IMR-90 (cell line): Measurements from ENCODE around the gene FES. TPM values are rescaled to one million over a fixed set of nuclear protein-coding genes. Genes with fewer than 3 reads are reported as not detected.

Source experiments
- ATAC-seq: fragments of 200-7000 bp; cut with Tn5 transposase; 2 replicates; pipeline ENCODE4 v1.9.1; 2020; ENCODE audit warnings: low read depth, mild to moderate bottlenecking, moderate library complexity
- BruUV-seq: library from RNA; stranded (reverse); fragments of 400-500 nt; replicated peaks from 2 replicates; lab custom pipeline; 2021; lab: Mats Ljungman, UMichigan
- CTCF ChIA-PET: fragments of 300-600 bp; formaldehyde crosslinking; extraction: SDS; loops from one replicate; lab custom pipeline; 2021; ENCODE audit warnings: antibody characterized with exemption; lab: Yijun Ruan, JAX
- POLR2A ChIA-PET: fragments of 300-600 bp; sonication (Branson Sonifier 250); formaldehyde crosslinking; loops from one replicate; lab custom pipeline; 2022; ENCODE audit warnings: antibody characterized with exemption; ENCODE audit not compliant: unreplicated experiment; lab: Charles Lee
- DNase-seq: peaks from one replicate; pipeline ENCODE4 v3.0.0; 2013
- H2AFZ ChIP-seq: replicated peaks from 2 replicates; pipeline ENCODE3; 2013; ENCODE audit warnings: low read length, mild to moderate bottlenecking; ENCODE audit not compliant: poor library complexity
- H2AK5ac ChIP-seq: 2 replicates; pipeline ENCODE4 v1.6.1; 2013; ENCODE audit warnings: low read depth, low read length, inconsistent platforms
- H2AK9ac ChIP-seq: replicated peaks from 2 replicates; pipeline ENCODE3; 2013; ENCODE audit warnings: mild to moderate bottlenecking, low read depth, low read length, moderate library complexity; ENCODE audit not compliant: poor library complexity
- H2BK120ac ChIP-seq: 2 replicates; pipeline ENCODE4 v1.6.1; 2013; ENCODE audit warnings: low read depth, low read length, inconsistent platforms
- H2BK15ac ChIP-seq: 3 replicates; pipeline ENCODE4 v1.6.1; 2013; ENCODE audit warnings: low read depth, low read length, inconsistent platforms
- H2BK20ac ChIP-seq: 2 replicates; pipeline ENCODE4 v1.6.1; 2013; ENCODE audit warnings: low read depth, mild to moderate bottlenecking, inconsistent platforms, low read length, moderate library complexity
- H2BK5ac ChIP-seq: 2 replicates; pipeline ENCODE4 v1.6.1; 2013; ENCODE audit warnings: mild to moderate bottlenecking, low read depth, low read length, inconsistent platforms; ENCODE audit not compliant: poor library complexity, severe bottlenecking
- H3K14ac ChIP-seq: replicated peaks from 2 replicates; pipeline ENCODE4 v1.6.1; 2013; ENCODE audit warnings: low read depth, low read length, inconsistent platforms
- H3K18ac ChIP-seq: 2 replicates; pipeline ENCODE4 v1.6.1; 2013; ENCODE audit warnings: low read depth, low read length, control low read depth
- H3K23ac ChIP-seq: 2 replicates; pipeline ENCODE4 v1.6.1; 2013; ENCODE audit warnings: low read depth, low read length, inconsistent platforms
- H3K27ac ChIP-seq: 2 replicates; pipeline ENCODE4 v1.5.1; 2013; ENCODE audit warnings: mild to moderate bottlenecking, control low read depth, low read length; ENCODE audit not compliant: insufficient read depth
- H3K27me3 ChIP-seq: 2 replicates; pipeline ENCODE4 v1.6.1; 2013; ENCODE audit warnings: low read length; ENCODE audit not compliant: control insufficient read depth, insufficient read depth
- H3K36me3 ChIP-seq: 2 replicates; pipeline ENCODE4 v1.6.1; 2013; ENCODE audit warnings: low read length, mixed read lengths; ENCODE audit not compliant: control insufficient read depth, insufficient read depth
- H3K4ac ChIP-seq: 2 replicates; pipeline ENCODE4 v1.6.1; 2013; ENCODE audit warnings: low read depth, low read length, inconsistent platforms
- H3K4me1 ChIP-seq: 2 replicates; pipeline ENCODE4 v1.6.1; 2013; ENCODE audit warnings: low read length, mixed read lengths; ENCODE audit not compliant: control insufficient read depth, insufficient read depth
- H3K4me2 ChIP-seq: 2 replicates; pipeline ENCODE4 v1.6.1; 2013; ENCODE audit warnings: low read depth, mild to moderate bottlenecking, control low read depth, low read length, moderate library complexity
- H3K4me3 ChIP-seq: 2 replicates; pipeline ENCODE4 v1.5.1; 2013; ENCODE audit warnings: low read depth, mild to moderate bottlenecking, control low read depth, low read length, moderate library complexity; ENCODE audit not compliant: insufficient read depth
- H3K56ac ChIP-seq: 2 replicates; pipeline ENCODE4 v1.6.1; 2013; ENCODE audit warnings: low read length, inconsistent platforms; ENCODE audit not compliant: insufficient read depth; ENCODE audit errors: extremely low read depth
- H3K79me1 ChIP-seq, 2 experiments: 2 replicates each; pipeline ENCODE4 v1.6.1; 2013; ENCODE audit warnings: low read length in 2 of 2, inconsistent platforms in 1 of 2, low read depth in 1 of 2
- H3K9ac ChIP-seq: 2 replicates; pipeline ENCODE4 v1.6.1; 2013; ENCODE audit warnings: low read depth, low read length, control low read depth
- H3K9me1 ChIP-seq: 2 replicates; pipeline ENCODE4 v1.6.1; 2013; ENCODE audit warnings: low read length, inconsistent platforms; ENCODE audit not compliant: insufficient read depth
- H3K9me3 ChIP-seq: 2 replicates; pipeline ENCODE4 v1.6.1; 2013; ENCODE audit warnings: low read length; ENCODE audit not compliant: control insufficient read depth, insufficient read depth
- H4K20me1 ChIP-seq: 2 replicates; pipeline ENCODE4 v1.6.1; 2013; ENCODE audit warnings: low read length, inconsistent platforms; ENCODE audit not compliant: insufficient read depth
- H4K5ac ChIP-seq: 2 replicates; pipeline ENCODE4 v1.6.1; 2013; ENCODE audit warnings: mild to moderate bottlenecking, low read depth, low read length, control low read depth
- H4K8ac ChIP-seq, 2 experiments: 2 replicates each; pipeline ENCODE4 v1.6.1; 2013; ENCODE audit warnings: low read depth in 2 of 2, low read length in 2 of 2, control low read depth in 1 of 2, inconsistent platforms in 1 of 2
- H4K91ac ChIP-seq: 2 replicates; pipeline ENCODE4 v1.6.1; 2013; ENCODE audit warnings: low read depth, low read length, inconsistent platforms; ENCODE audit not compliant: insufficient read depth
- CHD1 ChIP-seq: IDR thresholded peaks from 2 replicates; pipeline ENCODE4 v1.6.1; 2012; ENCODE audit warnings: low read depth, low read length, improper control_type of control experiment
- MAZ ChIP-seq: IDR thresholded peaks from 2 replicates; pipeline ENCODE4 v1.6.1; 2012; ENCODE audit warnings: low read depth, mild to moderate bottlenecking, low read length, improper control_type of control experiment, moderate library complexity, borderline replicate concordance
- MXI1 ChIP-seq: IDR thresholded peaks from 2 replicates; pipeline ENCODE4 v1.6.1; 2012; ENCODE audit warnings: low read depth, mild to moderate bottlenecking, low read length, moderate library complexity, borderline replicate concordance
- NFE2L2 ChIP-seq: fragments of 150-350 bp; IDR thresholded peaks from 2 replicates; pipeline ENCODE4 v1.6.1; 2016; ENCODE audit warnings: low read depth, mild to moderate bottlenecking, low read length
- RAD21 ChIP-seq: IDR thresholded peaks from 2 replicates; pipeline ENCODE4 v1.6.1; 2012; ENCODE audit warnings: low read length, improper control_type of control experiment
- WGBS, 2 experiments: methylation state at CpG; one replicate each; pipeline versions ENCODE4 v1.1.5 to v1.1.7; 2013; ENCODE audit warnings: missing lambda C conversion rate in 2 of 2; ENCODE audit not compliant: insufficient read length in 1 of 2; ENCODE audit errors: extremely low coverage in 2 of 2; 5-methylcytosine and 5-hydroxymethylcytosine counted together
- dilution Hi-C: fragments of 300-500 bp; cut with HindIII; formaldehyde crosslinking; loops from one replicate; pipeline ENCODE4 v1.14.3; 2018; ENCODE audit warnings: low sequenced_read_pairs; ENCODE audit not compliant: unreplicated experiment
- in situ Hi-C: fragments of 300-500 bp; cut with MboI; formaldehyde crosslinking; loops from 3 replicates; pipeline ENCODE4 v1.14.3; 2019; ENCODE audit warnings: low sequenced_read_pairs, inconsistent platforms, mixed read lengths
- intact Hi-C: fragments of 100-400 bp; cut with micrococcal nuclease; formaldehyde crosslinking; loops from 2 replicates; pipeline ENCODE4 v1.10.0; 2022
- polyA plus RNA-seq, 3 experiments: library from polyadenylated mRNA; depleted of rRNA; stranded (reverse); fragments of >200 nt; gene quantifications; 2 replicates each; pipeline ENCODE4 v1.2.3, GENCODE V29; 2012; ENCODE audit warnings: low replicate concordance in 1 of 3
- total RNA-seq: library from RNA; depleted of rRNA; stranded (reverse); fragments of >200 nt; gene quantifications from 2 replicates; pipeline ENCODE4 v1.2.3, GENCODE V29; 2012
- TF ChIP-seq, protein P1 (sequence below): fragments of 150-350 bp; IDR thresholded peaks from 2 replicates; pipeline ENCODE4 v1.6.1; 2016; ENCODE audit warnings: low read depth, mild to moderate bottlenecking, low read length, moderate library complexity, borderline replicate concordance

Gene FES
- total and polyA plus RNA-seq, 2 of the 4 experiments (the other 2 are of a cell fraction), result 10.5 to 11.7 TPM

- dilution Hi-C loops (no loop called here), in situ Hi-C loops (no loop called here), intact Hi-C loops (no loop called here)
- no peaks in the 10 kb centered on the region for H3K79me1 ChIP-seq
- no peak overlapping the region for H3K18ac ChIP-seq
- H3K9me1 ChIP-seq, result peaks cover 3% of the 10 kb centered on the region; the same call in 1 of the 2 replicates
- H3K4me1 ChIP-seq, result peaks cover 10% of the 10 kb centered on the region; the same call in 1 of the 2 replicates
- POLR2A ChIA-PET, result no interaction called here
- H3K4me3 ChIP-seq, result no peak overlapping the region
- H4K5ac ChIP-seq, result no peak overlapping the region
- no peak overlapping the region for H2BK20ac ChIP-seq
- H2BK120ac ChIP-seq, result no peak overlapping the region
- CTCF ChIA-PET, result no interaction called here
- no peak overlapping the region for H2AK9ac ChIP-seq
- H3K27me3 ChIP-seq, result no peaks in the 10 kb centered on the region
- no peaks in the 10 kb centered on the region for H3K9me3 ChIP-seq
- peaks cover 35% of the 10 kb centered on the region for H3K36me3 ChIP-seq
- no peak overlapping the region for H2BK5ac ChIP-seq
- no peak overlapping the region for H3K27ac ChIP-seq
- H2AFZ ChIP-seq, result no peak overlapping the region
- no TSS peak for BruUV-seq
- TF ChIP-seq MAZ, result no peak
- TF ChIP-seq RAD21, result no peak
- TF ChIP-seq MXI1, result no peak
- TF ChIP-seq, protein P1, sequence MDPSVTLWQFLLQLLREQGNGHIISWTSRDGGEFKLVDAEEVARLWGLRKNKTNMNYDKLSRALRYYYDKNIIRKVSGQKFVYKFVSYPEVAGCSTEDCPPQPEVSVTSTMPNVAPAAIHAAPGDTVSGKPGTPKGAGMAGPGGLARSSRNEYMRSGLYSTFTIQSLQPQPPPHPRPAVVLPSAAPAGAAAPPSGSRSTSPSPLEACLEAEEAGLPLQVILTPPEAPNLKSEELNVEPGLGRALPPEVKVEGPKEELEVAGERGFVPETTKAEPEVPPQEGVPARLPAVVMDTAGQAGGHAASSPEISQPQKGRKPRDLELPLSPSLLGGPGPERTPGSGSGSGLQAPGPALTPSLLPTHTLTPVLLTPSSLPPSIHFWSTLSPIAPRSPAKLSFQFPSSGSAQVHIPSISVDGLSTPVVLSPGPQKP, result no peak
- TF ChIP-seq NFE2L2, result no peak
- TF ChIP-seq CHD1, result no peak
- H2AK5ac ChIP-seq, result no peak overlapping the region
- H2BK15ac ChIP-seq, result no peak overlapping the region
- H4K91ac ChIP-seq, result no peak overlapping the region
- no peak overlapping the region for H3K4me2 ChIP-seq
- ATAC-seq (no peak), DNase-seq (no peak)
- H4K20me1 ChIP-seq, result no peaks in the 10 kb centered on the region
- no peak overlapping the region for H4K8ac ChIP-seq
- no peak overlapping the region for H3K56ac ChIP-seq
- H3K9ac ChIP-seq, result no peak overlapping the region
- no peak overlapping the region for H3K4ac ChIP-seq
- 97% methylated on average over 10 of the region's 12 CpGs; no CpG with 5 or more reads in 1 of the 2 experiments for WGBS, 2 experiments
- H3K23ac ChIP-seq, result no peak overlapping the region
- no peak overlapping the region for H3K14ac ChIP-seq
These were observed 33.3 kb downstream of the FES start for GRCh38 chr15:90917569-90917968.
